HepG2 (cell line): ENCODE data around the gene EPB41L5. TPM values are rescaled to one million over a fixed set of nuclear protein-coding genes. Genes with fewer than 3 reads are reported as not detected.

ENCODE experiments used
- ATF1 ChIP-seq: IDR thresholded peaks from 2 replicates; pipeline ENCODE4 v1.6.1; 2016; ENCODE audit warnings: mild to moderate bottlenecking, control low read depth
- PITX1 ChIP-seq: sonication (generic); formaldehyde crosslinking; IDR thresholded peaks from 2 replicates; pipeline ENCODE4 v1.5.1; 2020; ENCODE audit warnings: mild to moderate bottlenecking, missing genetic modification reagents
- XRCC5 ChIP-seq: fragments of 200-400 bp; formaldehyde crosslinking; optimal IDR thresholded peaks from 2 replicates; pipeline ENCODE3; 2017; ENCODE audit warnings: mild to moderate bottlenecking, low read length
- ZNF136 ChIP-seq: sonication (generic); formaldehyde crosslinking; IDR thresholded peaks from 2 replicates; pipeline ENCODE4 v1.8.1; 2022; ENCODE audit warnings: low read depth, mild to moderate bottlenecking, moderate library complexity, missing genetic modification reagents
- ZNF264 ChIP-seq: sonication (generic); formaldehyde crosslinking; IDR thresholded peaks from 2 replicates; pipeline ENCODE4 v1.4.0; 2020; ENCODE audit warnings: missing genetic modification reagents
- ZNF274 ChIP-seq: sonication (generic); formaldehyde crosslinking; IDR thresholded peaks from 2 replicates; pipeline ENCODE4 v1.5.1; 2020; ENCODE audit warnings: mild to moderate bottlenecking, missing genetic modification reagents
- ZNF773 ChIP-seq: sonication (generic); formaldehyde crosslinking; IDR thresholded peaks from 2 replicates; pipeline ENCODE4 v1.4.0; 2020; ENCODE audit warnings: missing genetic modification reagents, borderline replicate concordance
- ZSCAN29 ChIP-seq: sonication (generic); formaldehyde crosslinking; conservative IDR thresholded peaks from 2 replicates; pipeline ENCODE4 v1.4.0; 2020; ENCODE audit warnings: mild to moderate bottlenecking, missing genetic modification reagents
- polyA plus RNA-seq, 8 experiments: library from polyadenylated mRNA; depleted of rRNA in 3 of 8; stranded (reverse) in 7 of 8; unstranded in 1 of 8; fragments of >200 nt; fragmentation: Illumina TruSeq in 4 of 8; extraction: Trizol in 4 of 8; gene quantifications; 2 replicates each; pipeline versions ENCODE4 v1.2.1 to v1.2.3, GENCODE V29; 2011 to 2016; ENCODE audit warnings: low read depth in 4 of 8, missing spikeins in 1 of 8, mixed read lengths in 1 of 8; ENCODE audit not compliant: insufficient read depth in 1 of 8
- total RNA-seq, 5 experiments: library from RNA; depleted of rRNA; stranded (reverse); fragments of >200 nt; fragmentation: Illumina TruSeq; extraction: Trizol; gene quantifications; 2 replicates each; pipeline ENCODE4 v1.2.3, GENCODE V29; 2016; ENCODE audit warnings: low read depth in 1 of 5
- TF ChIP-seq, protein P1 (sequence below): sonication (generic); formaldehyde crosslinking; IDR thresholded peaks from 2 replicates; pipeline ENCODE4 v1.4.0; 2020; ENCODE audit warnings: mild to moderate bottlenecking, missing genetic modification reagents
- TF ChIP-seq, protein P2 (sequence below): IDR thresholded peaks from 2 replicates; pipeline ENCODE4 v1.6.1; 2016
- TF ChIP-seq, protein P3 (sequence below): sonication (generic); formaldehyde crosslinking; IDR thresholded peaks from 2 replicates; pipeline ENCODE4 v1.5.0; 2020; ENCODE audit warnings: missing genetic modification reagents
- TF ChIP-seq, protein P4 (sequence below): sonication (generic); formaldehyde crosslinking; IDR thresholded peaks from 2 replicates; pipeline ENCODE4 v1.9.0; 2021; ENCODE audit warnings: missing genetic modification reagents, borderline replicate concordance
- TF ChIP-seq, protein P5 (sequence below): sonication (generic); formaldehyde crosslinking; IDR thresholded peaks from 2 replicates; pipeline ENCODE4 v1.5.1; 2020; ENCODE audit warnings: missing genetic modification reagents, mild to moderate bottlenecking, borderline replicate concordance
- TF ChIP-seq, protein P6 (sequence below): sonication (generic); formaldehyde crosslinking; IDR thresholded peaks from 2 replicates; pipeline ENCODE4 v1.4.0; 2020; ENCODE audit warnings: mild to moderate bottlenecking, missing genetic modification reagents
- TF ChIP-seq, protein P7 (sequence below): sonication (generic); formaldehyde crosslinking; IDR thresholded peaks from 2 replicates; pipeline ENCODE4 v1.8.1; 2023; ENCODE audit warnings: missing genetic modification reagents, inconsistent platforms, borderline replicate concordance

EPB41L5 gene
- total and polyA plus RNA-seq, 2 of the 13 experiments (the other 11 are each of a cell fraction or from before 2014, with no cell fraction given), result 40.5 to 47.5 TPM

DNA sequence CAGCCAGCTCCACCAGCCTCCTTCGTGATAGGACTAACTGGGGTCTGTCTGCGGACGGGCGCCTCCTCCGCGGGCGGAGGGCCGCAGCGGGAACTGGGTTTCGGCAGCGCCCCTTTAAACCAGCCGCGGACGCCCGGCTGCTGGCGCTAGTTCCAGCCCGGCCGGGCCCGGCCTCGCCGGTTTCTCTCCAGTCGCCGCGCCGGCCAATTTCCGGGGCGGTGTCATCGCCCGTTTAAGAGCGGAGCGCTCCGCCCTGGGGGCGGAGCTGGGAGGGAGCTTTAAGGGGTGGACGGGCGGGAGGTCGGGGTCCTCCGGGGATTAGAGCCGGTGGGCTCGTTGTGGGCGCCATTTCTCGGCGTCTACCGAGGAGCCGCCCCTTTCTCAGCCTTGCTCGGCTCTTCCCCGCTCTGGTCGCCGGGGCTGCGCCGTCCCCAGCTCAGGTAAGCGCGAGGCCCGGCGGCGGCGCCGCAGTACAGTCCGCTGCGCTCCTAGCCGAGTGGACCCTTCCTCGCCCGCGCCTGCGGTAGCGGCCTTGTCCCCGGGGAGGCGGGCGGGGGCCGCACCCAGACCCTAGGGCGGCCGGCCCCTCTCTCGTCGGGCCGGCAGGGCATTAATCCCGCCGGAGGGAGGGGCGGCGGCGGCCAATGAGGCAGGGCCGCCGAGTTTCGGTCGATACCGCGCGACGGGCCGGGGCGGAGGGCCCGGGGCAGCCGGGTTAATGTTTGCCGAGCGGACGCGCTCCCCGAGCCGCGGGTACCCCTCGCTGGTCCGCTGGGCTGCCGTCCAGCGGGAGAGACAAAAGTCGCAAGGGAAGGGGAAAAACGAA is at the start of gene EPB41L5 (continued):
- TF ChIP-seq, protein P1, sequence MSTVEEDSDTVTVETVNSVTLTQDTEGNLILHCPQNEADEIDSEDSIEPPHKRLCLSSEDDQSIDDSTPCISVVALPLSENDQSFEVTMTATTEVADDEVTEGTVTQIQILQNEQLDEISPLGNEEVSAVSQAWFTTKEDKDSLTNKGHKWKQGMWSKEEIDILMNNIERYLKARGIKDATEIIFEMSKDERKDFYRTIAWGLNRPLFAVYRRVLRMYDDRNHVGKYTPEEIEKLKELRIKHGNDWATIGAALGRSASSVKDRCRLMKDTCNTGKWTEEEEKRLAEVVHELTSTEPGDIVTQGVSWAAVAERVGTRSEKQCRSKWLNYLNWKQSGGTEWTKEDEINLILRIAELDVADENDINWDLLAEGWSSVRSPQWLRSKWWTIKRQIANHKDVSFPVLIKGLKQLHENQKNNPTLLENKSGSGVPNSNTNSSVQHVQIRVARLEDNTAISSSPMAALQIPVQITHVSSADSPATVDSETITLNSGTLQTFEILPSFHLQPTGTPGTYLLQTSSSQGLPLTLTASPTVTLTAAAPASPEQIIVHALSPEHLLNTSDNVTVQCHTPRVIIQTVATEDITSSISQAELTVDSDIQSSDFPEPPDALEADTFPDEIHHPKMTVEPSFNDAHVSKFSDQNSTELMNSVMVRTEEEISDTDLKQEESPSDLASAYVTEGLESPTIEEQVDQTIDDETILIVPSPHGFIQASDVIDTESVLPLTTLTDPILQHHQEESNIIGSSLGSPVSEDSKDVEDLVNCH, result no peak
- peak; percentile 70 for TF ChIP-seq ZNF264
- TF ChIP-seq, protein P2, sequence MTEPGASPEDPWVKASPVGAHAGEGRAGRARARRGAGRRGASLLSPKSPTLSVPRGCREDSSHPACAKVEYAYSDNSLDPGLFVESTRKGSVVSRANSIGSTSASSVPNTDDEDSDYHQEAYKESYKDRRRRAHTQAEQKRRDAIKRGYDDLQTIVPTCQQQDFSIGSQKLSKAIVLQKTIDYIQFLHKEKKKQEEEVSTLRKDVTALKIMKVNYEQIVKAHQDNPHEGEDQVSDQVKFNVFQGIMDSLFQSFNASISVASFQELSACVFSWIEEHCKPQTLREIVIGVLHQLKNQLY (CRISPR knock-in tag), result 0 out of 2 replicates have a peak, but pooled peaks have one; percentile 59
- TF ChIP-seq ZNF136 (CRISPR knock-in tag), result no peak; the same call in 1 of the 2 replicates
- TF ChIP-seq, protein P3, sequence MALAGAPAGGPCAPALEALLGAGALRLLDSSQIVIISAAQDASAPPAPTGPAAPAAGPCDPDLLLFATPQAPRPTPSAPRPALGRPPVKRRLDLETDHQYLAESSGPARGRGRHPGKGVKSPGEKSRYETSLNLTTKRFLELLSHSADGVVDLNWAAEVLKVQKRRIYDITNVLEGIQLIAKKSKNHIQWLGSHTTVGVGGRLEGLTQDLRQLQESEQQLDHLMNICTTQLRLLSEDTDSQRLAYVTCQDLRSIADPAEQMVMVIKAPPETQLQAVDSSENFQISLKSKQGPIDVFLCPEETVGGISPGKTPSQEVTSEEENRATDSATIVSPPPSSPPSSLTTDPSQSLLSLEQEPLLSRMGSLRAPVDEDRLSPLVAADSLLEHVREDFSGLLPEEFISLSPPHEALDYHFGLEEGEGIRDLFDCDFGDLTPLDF, result peak; percentile 79
- TF ChIP-seq ZNF773 (CRISPR knock-in tag), result no peak; the same call in 1 of the 2 replicates
- TF ChIP-seq, protein P4, sequence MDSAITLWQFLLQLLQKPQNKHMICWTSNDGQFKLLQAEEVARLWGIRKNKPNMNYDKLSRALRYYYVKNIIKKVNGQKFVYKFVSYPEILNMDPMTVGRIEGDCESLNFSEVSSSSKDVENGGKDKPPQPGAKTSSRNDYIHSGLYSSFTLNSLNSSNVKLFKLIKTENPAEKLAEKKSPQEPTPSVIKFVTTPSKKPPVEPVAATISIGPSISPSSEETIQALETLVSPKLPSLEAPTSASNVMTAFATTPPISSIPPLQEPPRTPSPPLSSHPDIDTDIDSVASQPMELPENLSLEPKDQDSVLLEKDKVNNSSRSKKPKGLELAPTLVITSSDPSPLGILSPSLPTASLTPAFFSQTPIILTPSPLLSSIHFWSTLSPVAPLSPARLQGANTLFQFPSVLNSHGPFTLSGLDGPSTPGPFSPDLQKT (CRISPR knock-in tag), result no peak
- TF ChIP-seq, protein P5, sequence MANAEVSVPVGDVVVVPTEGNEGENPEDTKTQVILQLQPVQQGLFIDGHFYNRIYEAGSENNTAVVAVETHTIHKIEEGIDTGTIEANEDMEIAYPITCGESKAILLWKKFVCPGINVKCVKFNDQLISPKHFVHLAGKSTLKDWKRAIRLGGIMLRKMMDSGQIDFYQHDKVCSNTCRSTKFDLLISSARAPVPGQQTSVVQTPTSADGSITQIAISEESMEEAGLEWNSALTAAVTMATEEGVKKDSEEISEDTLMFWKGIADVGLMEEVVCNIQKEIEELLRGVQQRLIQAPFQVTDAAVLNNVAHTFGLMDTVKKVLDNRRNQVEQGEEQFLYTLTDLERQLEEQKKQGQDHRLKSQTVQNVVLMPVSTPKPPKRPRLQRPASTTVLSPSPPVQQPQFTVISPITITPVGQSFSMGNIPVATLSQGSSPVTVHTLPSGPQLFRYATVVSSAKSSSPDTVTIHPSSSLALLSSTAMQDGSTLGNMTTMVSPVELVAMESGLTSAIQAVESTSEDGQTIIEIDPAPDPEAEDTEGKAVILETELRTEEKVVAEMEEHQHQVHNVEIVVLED (CRISPR knock-in tag), result peak; percentile 71; the same call in 1 of the 2 replicates
- TF ChIP-seq PITX1 (CRISPR knock-in tag), result peak; percentile 94
- TF ChIP-seq ZNF274 (CRISPR knock-in tag), result peak; percentile 98
- TF ChIP-seq ZSCAN29, result peak; percentile 64; the same call in 1 of the 2 replicates
- 0 out of 2 replicates have a peak, but pooled peaks have one; percentile 2 for TF ChIP-seq ATF1 (CRISPR knock-in tag)
- TF ChIP-seq, protein P6, sequence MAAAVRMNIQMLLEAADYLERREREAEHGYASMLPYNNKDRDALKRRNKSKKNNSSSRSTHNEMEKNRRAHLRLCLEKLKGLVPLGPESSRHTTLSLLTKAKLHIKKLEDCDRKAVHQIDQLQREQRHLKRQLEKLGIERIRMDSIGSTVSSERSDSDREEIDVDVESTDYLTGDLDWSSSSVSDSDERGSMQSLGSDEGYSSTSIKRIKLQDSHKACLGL (CRISPR knock-in tag), result peak; percentile 93
- peak; percentile 69 for TF ChIP-seq XRCC5
- TF ChIP-seq, protein P7, sequence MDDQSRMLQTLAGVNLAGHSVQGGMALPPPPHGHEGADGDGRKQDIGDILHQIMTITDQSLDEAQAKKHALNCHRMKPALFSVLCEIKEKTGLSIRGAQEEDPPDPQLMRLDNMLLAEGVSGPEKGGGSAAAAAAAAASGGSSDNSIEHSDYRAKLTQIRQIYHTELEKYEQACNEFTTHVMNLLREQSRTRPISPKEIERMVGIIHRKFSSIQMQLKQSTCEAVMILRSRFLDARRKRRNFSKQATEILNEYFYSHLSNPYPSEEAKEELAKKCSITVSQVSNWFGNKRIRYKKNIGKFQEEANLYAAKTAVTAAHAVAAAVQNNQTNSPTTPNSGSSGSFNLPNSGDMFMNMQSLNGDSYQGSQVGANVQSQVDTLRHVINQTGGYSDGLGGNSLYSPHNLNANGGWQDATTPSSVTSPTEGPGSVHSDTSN (CRISPR knock-in tag), result peak; percentile 67; the same call in 1 of the 2 replicates
